Measurements from ENCODE around the gene DPH5.

DNA sequence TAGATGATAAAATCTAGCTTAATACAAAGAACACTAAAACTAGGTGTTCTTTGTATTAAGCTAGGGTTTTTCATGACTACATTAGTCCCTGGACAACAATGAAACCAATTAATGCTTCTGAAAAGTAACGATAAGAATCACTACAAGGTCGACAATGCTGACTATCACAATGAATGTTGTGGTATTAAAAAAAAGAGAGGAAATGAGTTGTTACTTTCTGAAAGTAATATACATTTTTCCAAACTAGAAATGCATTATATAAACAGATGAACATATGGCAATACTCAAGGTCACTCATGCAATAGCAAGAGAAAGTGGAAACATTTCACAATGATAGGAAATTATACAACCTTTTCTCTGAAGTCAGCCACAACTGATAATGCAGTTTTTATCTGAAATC lies 19.0 kb downstream of the DPH5 start:
- TF ChIP-seq, protein P1, sequence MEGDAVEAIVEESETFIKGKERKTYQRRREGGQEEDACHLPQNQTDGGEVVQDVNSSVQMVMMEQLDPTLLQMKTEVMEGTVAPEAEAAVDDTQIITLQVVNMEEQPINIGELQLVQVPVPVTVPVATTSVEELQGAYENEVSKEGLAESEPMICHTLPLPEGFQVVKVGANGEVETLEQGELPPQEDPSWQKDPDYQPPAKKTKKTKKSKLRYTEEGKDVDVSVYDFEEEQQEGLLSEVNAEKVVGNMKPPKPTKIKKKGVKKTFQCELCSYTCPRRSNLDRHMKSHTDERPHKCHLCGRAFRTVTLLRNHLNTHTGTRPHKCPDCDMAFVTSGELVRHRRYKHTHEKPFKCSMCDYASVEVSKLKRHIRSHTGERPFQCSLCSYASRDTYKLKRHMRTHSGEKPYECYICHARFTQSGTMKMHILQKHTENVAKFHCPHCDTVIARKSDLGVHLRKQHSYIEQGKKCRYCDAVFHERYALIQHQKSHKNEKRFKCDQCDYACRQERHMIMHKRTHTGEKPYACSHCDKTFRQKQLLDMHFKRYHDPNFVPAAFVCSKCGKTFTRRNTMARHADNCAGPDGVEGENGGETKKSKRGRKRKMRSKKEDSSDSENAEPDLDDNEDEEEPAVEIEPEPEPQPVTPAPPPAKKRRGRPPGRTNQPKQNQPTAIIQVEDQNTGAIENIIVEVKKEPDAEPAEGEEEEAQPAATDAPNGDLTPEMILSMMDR (IDR thresholded peaks at IDR 0.05): no peak
- TF ChIP-seq POLR2A (IDR thresholded peaks at IDR 0.05): no peak
